HG02610 (cell line): Measurements from ENCODE around the gene PCDHA8.
"Not testable (repeated sequence)": the region's sequence is repeated elsewhere in the genome, so short reads cannot be mapped to it uniquely, and the experiment has no call there.

ENCODE experiments used
- ATAC-seq: cut with Tn5 transposase; IDR thresholded peaks from one replicate; pipeline ENCODE4 v1.9.1; 2021; ENCODE audit warnings: mild to moderate bottlenecking, moderate library complexity; ENCODE audit not compliant: unreplicated experiment

Gene PCDHA8

GRCh38 chr5:140840978-140841962 lies at the start of gene PCDHA8:
Gene PCDHA8, plus strand, starts transcription at chr5:140841187. Its CDS starts 135 bp downstream, at chr5:140841322.
- ATAC-seq = no peak

DNA sequence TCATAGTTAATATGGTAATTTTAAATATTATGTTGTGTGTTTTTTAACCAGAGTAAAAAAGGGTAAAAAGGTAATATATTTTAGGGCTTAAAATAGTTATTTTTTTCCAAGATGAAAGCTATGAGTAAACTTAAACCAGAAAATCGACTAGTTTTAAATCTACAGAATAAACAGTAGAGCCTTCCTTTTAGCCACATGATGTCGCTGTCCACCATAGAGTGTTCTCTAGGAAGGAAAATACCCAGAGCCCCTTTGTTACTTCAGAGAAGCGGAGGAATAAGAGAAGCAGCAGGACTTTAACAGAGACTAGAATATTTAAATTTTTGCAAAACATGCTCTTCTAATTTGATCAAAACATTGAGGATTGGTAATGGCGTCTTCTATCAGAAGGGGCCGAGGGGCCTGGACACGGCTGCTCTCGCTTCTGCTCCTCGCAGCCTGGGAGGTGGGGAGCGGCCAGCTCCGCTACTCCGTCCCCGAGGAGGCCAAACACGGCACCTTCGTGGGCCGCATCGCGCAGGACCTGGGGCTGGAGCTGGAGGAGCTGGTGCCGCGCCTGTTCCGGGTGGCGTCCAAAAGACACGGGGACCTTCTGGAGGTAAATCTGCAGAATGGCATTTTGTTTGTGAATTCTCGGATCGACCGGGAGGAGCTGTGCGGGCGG lies 46.3 kb upstream of the PCDHA8 start, which contains the start of gene PCDHA2:
PCDHA2 (plus strand) TSS at position 258 of the 664 bp plus-strand sequence.
- no peak for ATAC-seq

GRCh38 chr5:140795259-140795641 lies 45.7 kb upstream of the PCDHA8 start:
- ATAC-seq = no peak

GRCh38 chr5:140796072-140796717 lies 44.8 kb upstream of the PCDHA8 start:
- ATAC-seq = not testable (repeated sequence)

GRCh38 chr5:140796718-140797095 lies 44.3 kb upstream of the PCDHA8 start:
- no peak for ATAC-seq

GRCh38 chr5:140800816-140801493 lies 40.0 kb upstream of the PCDHA8 start, which contains the start of gene PCDHA3:
Gene PCDHA3, plus strand, starts transcription at chr5:140801057.
- ATAC-seq = no peak

DNA sequence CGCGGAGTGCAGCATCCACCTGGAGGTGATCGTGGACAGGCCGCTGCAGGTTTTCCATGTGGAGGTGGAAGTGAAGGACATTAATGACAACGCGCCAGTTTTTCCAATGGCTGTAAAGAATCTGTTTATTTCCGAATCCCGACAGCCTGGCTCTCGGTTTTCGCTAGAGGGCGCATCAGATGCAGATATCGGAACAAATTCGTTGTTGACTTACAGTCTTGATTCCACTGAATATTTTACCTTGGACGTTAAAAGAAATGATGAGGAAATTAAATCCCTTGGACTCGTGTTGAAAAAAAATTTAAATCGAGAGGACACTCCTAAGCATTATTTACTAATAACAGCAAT lies 39.5 kb upstream of the PCDHA8 start:
- no peak for ATAC-seq

DNA sequence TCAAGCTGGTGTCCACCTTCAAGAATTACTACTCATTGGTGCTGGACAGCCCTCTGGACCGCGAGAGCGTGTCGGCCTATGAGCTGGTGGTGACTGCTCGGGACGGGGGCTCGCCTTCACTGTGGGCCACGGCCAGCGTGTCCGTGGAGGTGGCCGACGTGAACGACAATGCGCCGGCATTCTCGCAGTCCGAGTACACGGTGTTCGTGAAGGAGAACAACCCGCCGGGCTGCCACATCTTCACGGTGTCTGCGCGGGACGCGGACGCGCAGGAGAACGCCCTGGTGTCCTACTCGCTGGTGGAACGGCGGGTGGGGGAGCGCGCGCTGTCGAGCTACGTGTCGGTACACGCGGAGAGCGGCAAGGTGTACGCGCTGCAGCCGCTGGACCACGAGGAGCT lies 38.6 kb upstream of the PCDHA8 start:
- ATAC-seq = not testable (repeated sequence)

GRCh38 chr5:140802781-140803271 lies 38.2 kb upstream of the PCDHA8 start:
- ATAC-seq = no peak

DNA sequence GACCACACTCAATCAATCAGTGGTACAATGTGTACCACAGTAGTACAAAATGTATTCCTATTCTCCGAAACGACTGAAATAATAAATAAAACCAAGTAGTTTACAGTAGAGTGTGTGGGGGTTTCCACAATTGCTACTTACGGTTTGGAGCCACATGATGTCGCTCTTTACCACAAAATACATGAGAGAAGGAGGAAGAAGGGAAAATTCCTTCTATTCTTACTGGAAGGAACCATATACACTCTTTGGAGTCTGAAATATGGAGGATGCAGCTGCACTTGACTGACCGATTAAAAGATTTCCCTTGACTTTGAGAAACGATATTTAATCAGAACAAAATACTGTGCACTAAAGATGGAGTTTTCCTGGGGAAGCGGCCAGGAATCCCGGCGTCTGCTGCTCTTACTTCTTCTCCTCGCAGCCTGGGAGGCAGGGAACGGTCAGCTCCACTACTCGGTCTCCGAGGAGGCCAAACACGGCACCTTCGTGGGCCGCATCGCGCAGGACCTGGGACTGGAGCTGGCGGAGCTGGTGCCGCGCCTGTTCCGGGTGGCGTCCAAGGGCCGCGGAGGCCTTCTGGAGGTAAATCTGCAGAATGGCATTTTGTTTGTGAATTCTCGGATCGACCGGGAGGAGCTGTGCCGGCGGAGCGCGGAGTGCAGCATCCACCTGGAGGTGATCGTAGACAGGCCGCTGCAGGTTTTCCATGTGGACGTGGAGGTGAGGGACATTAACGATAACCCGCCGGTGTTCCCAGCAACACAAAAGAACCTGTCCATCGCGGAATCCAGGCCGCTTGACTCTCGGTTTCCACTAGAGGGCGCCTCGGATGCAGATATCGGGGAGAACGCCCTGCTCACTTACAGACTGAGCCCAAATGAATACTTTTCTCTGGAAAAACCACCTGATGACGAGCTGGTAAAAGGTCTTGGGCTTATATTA lies 33.9 kb upstream of the PCDHA8 start, which contains the start of gene PCDHA4:
PCDHA4 (plus strand) TSS at position 235 of the 942 bp plus-strand sequence.
- ATAC-seq = no peak

DNA sequence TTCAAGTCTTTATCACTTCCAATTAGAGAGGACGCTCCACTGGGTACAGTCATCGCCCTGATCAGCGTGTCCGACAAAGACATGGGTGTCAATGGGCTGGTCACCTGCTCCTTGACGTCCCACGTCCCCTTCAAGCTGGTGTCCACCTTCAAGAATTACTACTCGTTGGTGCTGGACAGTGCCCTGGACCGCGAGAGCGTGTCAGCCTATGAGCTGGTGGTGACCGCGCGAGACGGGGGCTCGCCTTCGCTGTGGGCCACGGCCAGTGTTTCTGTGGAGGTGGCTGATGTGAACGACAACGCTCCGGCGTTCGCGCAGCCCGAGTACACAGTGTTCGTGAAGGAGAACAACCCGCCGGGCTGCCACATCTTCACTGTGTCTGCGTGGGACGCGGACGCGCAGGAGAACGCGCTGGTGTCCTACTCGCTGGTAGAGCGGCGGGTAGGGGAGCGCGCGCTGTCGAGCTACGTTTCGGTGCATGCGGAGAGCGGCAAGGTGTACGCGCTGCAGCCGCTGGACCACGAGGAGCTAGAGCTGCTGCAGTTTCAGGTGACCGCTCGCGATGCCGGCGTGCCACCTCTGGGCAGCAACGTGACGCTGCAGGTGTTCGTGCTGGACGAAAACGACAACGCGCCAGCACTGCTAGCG lies 32.6 kb upstream of the PCDHA8 start:
- not testable (repeated sequence) for ATAC-seq

DNA sequence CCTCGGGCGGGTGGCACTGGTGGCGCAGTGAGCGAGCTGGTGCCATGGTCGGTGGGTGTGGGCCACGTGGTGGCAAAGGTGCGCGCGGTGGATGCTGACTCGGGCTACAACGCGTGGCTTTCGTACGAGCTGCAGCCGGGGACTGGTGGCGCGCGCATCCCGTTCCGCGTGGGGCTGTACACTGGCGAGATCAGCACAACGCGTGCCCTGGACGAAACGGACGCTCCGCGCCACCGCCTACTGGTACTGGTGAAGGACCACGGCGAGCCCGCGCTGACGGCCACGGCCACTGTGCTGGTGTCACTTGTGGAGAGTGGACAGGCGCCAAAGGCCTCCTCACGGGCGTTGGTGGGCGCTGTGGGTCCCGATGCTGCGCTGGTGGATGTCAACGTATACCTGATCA lies 32.1 kb upstream of the PCDHA8 start:
- ATAC-seq = no peak

DNA sequence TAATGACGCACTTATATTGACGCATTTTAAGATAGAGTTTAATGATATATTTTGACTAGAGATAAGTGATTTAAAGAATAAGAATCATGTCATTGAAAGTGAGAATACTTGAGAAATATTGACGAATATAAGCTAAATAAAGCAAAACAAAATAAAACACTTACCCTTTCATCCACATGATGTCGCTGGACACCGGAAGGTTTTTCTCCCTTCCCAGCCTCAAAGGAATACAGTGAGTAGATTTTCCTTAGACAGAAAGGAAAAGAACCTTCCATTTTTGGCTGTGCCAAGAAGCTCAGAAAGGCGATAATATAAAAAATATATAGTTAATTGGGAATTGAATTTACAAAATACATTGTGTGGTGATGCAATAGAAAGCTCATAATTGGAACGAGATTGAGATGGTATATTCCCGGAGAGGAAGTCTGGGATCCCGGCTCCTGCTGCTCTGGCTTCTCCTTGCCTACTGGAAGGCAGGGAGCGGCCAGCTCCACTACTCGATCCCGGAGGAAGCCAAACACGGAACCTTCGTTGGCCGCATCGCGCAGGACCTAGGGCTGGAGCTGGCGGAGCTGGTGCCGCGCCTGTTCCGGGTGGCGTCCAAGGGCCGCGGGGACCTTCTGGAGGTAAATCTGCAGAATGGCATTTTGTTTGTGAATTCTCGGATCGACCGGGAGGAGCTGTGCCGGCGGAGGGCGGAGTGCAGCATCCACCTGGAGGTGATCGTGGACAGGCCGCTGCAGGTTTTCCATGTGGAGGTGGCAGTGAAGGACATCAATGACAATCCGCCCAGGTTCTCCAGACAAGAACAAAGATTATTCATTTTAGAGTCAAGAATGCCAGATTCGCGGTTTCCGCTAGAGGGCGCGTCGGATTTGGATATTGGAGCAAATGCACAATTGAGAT lies 19.4 kb upstream of the PCDHA8 start, which contains the start of gene PCDHA5:
PCDHA5 (plus strand) TSS at position 239 of the 906 bp plus-strand sequence.
- no peak for ATAC-seq

DNA sequence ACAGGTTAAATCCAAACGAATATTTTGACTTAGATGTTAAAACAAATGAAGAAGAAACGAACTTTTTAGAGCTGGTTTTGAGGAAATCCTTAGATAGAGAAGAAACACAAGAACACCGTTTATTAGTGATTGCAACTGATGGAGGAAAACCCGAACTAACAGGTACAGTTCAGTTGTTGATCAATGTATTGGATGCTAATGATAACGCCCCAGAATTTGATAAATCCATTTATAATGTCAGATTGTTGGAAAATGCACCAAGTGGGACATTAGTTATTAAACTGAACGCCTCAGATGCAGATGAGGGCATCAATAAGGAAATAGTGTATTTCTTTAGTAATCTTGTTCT lies 18.7 kb upstream of the PCDHA8 start:
- no peak for ATAC-seq

- ATAC-seq = not testable (repeated sequence)
Measured at GRCh38 chr5:140822969-140823368, 18.0 kb upstream of the PCDHA8 start.

- no peak for ATAC-seq
Measured at GRCh38 chr5:140823475-140823874, 17.5 kb upstream of the PCDHA8 start.

- no peak for ATAC-seq
Measured at GRCh38 chr5:140827704-140828361, 13.2 kb upstream of the PCDHA8 start, which contains the start of gene PCDHA6. Gene PCDHA6, plus strand, starts transcription at chr5:140827960. Its CDS starts 132 bp downstream, at chr5:140828092.
